Type B pancreatic cell (in vitro differentiated cells): Measurements from ENCODE around the gene PVR. TPM values are rescaled to one million over a fixed set of nuclear protein-coding genes. Genes with fewer than 3 reads are reported as not detected.
"Not testable (repeated sequence)": the region's sequence is repeated elsewhere in the genome, so short reads cannot be mapped to it uniquely, and the experiment has no call there.

Experiments used
- DNase-seq: peaks from one replicate; pipeline ENCODE4 v3.0.0; 2021; ENCODE audit warnings: mixed read lengths; ENCODE audit not compliant: unreplicated experiment; ENCODE audit errors: extremely low spot score
- H3K27ac Mint-ChIP-seq: 2 replicates; pipeline ENCODE4 v1.8.0; 2021; ENCODE audit warnings: mild to moderate bottlenecking, mixed read lengths
- H3K27me3 Mint-ChIP-seq: 2 replicates; pipeline ENCODE4 v1.8.0; 2021; ENCODE audit warnings: mixed read lengths
- H3K36me3 Mint-ChIP-seq: 2 replicates; pipeline ENCODE4 v1.8.0; 2021; ENCODE audit warnings: mixed read lengths
- H3K4me1 Mint-ChIP-seq: one replicate; pipeline ENCODE4 v1.8.0; 2021; ENCODE audit warnings: mixed read lengths; ENCODE audit not compliant: unreplicated experiment
- H3K4me3 Mint-ChIP-seq: 2 replicates; pipeline ENCODE4 v1.8.0; 2021; ENCODE audit warnings: mild to moderate bottlenecking, mixed read lengths
- H3K9me3 Mint-ChIP-seq: 2 replicates; pipeline ENCODE4 v1.8.0; 2021; ENCODE audit warnings: mixed read lengths
- total RNA-seq: library from RNA; stranded (reverse); gene quantifications from 2 replicates; pipeline ENCODE4 v1.2.1, GENCODE V29; 2021; ENCODE audit warnings: low replicate concordance
- TF ChIP-seq, protein P1 (sequence below): fragments of 200-600 bp; sonication (generic); conservative IDR thresholded peaks from 2 replicates; pipeline ENCODE4 v1.5.0; 2021; ENCODE audit warnings: antibody characterized with exemption, mild to moderate bottlenecking

The PVR gene
- total RNA-seq, 1 donor from 2014 or later = 29.7 TPM

GRCh38 chr19:44662691-44663385, 19.1 kb downstream of the PVR start:
- H3K27ac Mint-ChIP-seq = no peak overlapping the region
- no peaks in the 10 kb centered on the region for H3K27me3 Mint-ChIP-seq
- H3K36me3 Mint-ChIP-seq = peaks cover 18% of the 10 kb centered on the region
- no peaks in the 10 kb centered on the region for H3K4me1 Mint-ChIP-seq
- no peaks in the 10 kb centered on the region for H3K9me3 Mint-ChIP-seq
- H3K4me3 Mint-ChIP-seq = no peak overlapping the region
- TF ChIP-seq, protein P1, sequence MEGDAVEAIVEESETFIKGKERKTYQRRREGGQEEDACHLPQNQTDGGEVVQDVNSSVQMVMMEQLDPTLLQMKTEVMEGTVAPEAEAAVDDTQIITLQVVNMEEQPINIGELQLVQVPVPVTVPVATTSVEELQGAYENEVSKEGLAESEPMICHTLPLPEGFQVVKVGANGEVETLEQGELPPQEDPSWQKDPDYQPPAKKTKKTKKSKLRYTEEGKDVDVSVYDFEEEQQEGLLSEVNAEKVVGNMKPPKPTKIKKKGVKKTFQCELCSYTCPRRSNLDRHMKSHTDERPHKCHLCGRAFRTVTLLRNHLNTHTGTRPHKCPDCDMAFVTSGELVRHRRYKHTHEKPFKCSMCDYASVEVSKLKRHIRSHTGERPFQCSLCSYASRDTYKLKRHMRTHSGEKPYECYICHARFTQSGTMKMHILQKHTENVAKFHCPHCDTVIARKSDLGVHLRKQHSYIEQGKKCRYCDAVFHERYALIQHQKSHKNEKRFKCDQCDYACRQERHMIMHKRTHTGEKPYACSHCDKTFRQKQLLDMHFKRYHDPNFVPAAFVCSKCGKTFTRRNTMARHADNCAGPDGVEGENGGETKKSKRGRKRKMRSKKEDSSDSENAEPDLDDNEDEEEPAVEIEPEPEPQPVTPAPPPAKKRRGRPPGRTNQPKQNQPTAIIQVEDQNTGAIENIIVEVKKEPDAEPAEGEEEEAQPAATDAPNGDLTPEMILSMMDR = no peak
- DNase-seq = no peak

DNA sequence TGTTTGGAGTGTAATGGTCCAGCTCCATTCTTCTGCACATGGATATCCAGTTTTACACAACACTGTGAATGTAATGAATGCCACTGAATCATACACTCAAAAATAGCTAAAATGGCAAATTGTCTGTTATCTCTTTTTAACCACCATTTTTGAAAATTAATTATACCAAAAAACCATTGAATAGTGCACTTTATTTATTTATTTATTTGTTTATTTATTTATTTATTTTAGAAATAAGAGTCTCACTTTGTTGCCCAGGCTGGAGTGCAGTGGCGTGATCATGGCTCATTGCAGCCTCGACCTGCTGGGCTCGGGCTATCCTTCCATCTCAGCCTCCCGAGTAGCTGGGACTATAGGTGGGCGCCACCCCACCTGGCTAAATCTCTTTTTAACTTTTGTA, 20.3 kb downstream of the PVR start:
- TF ChIP-seq, protein P1 = no peak
- no peak overlapping the region for H3K27ac Mint-ChIP-seq
- H3K27me3 Mint-ChIP-seq = no peaks in the 10 kb centered on the region
- no peaks in the 10 kb centered on the region for H3K9me3 Mint-ChIP-seq
- peaks cover 9% of the 10 kb centered on the region for H3K36me3 Mint-ChIP-seq
- H3K4me3 Mint-ChIP-seq = no peak overlapping the region
- no peak for DNase-seq
- no peaks in the 10 kb centered on the region for H3K4me1 Mint-ChIP-seq

GRCh38 chr19:44664976-44665375, 21.3 kb downstream of the PVR start:
- no peak overlapping the region for H3K4me3 Mint-ChIP-seq
- H3K4me1 Mint-ChIP-seq = no peaks in the 10 kb centered on the region
- TF ChIP-seq, protein P1 = no peak
- H3K9me3 Mint-ChIP-seq = no peaks in the 10 kb centered on the region
- H3K27me3 Mint-ChIP-seq = no peaks in the 10 kb centered on the region
- peaks cover 9% of the 10 kb centered on the region for H3K36me3 Mint-ChIP-seq
- no peak overlapping the region for H3K27ac Mint-ChIP-seq
- DNase-seq = no peak

- no peak overlapping the region for H3K27ac Mint-ChIP-seq
- H3K9me3 Mint-ChIP-seq = no peaks in the 10 kb centered on the region
- H3K27me3 Mint-ChIP-seq = no peaks in the 10 kb centered on the region
- TF ChIP-seq, protein P1 = no peak
- H3K36me3 Mint-ChIP-seq = peaks cover 6% of the 10 kb centered on the region
- DNase-seq = no peak
- H3K4me1 Mint-ChIP-seq = no peaks in the 10 kb centered on the region
- H3K4me3 Mint-ChIP-seq = no peak overlapping the region
These were observed 23.3 kb downstream of the PVR start for GRCh38 chr19:44666852-44667556.

DNA sequence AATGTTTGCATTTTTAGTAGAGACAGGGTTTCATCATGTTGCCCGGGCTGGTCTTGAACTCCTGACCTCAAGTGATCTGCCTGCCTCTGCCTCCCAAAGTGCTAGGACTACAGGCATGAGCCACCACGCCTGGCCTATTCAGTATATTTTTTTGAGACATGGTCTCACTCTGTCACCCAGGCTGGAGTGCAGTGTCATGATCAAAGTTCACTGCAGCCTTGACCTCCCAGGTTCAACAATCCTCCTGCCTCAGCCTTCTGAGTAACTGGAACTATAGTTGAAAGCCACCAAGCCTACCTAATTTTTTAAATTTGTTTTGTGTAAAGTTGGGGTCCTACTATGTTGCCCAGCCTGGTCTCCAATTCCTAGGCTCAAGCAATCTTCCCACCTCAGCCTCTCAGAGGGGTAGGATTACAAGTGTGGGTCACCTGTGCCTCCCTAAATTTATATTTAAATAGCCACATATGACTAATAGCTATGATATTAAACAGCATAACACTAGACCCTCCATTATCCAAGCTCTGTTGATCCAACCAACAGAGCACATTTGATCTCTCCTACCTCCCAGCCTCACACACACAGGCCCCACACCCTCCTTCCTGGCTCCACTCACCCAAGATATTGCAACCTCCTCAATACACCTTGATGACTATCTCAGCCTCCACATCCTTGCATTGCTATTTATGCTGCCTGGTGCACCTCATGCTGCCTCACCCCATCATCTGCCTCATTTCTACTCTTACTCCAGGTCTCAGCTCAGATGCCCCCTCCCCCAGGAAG, 25.5 kb downstream of the PVR start:
- no peak overlapping the region for H3K4me3 Mint-ChIP-seq
- H3K27ac Mint-ChIP-seq = peak overlapping the region; percentile 43
- TF ChIP-seq, protein P1 = no peak
- DNase-seq = no peak
- no peaks in the 10 kb centered on the region for H3K9me3 Mint-ChIP-seq
- H3K27me3 Mint-ChIP-seq = no peaks in the 10 kb centered on the region
- H3K36me3 Mint-ChIP-seq = no peaks in the 10 kb centered on the region
- no peaks in the 10 kb centered on the region for H3K4me1 Mint-ChIP-seq

DNA sequence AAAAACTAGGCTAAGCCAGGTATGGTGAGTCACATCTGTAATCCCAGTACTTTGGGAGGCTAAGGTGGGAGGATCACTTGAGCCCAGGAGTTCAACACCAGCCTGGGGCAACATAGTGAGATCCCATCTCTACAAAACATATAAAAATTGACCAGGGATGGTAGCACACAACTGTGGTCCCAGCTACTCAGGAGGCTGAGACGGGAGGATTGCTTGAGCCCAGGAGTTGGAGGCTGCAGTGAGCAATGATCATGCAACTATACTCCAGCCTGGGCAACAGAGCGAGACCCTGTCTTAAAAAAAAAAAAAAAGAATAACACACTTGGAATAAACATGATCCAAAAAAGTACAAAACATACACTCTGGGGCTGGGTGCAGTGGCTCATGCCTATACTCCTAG, 26.3 kb downstream of the PVR start:
- H3K27ac Mint-ChIP-seq = peak overlapping the region; percentile 43
- DNase-seq, H3K27me3 Mint-ChIP-seq, H3K9me3 Mint-ChIP-seq, H3K36me3 Mint-ChIP-seq, H3K4me3 Mint-ChIP-seq, H3K4me1 Mint-ChIP-seq: not testable (repeated sequence)
